SU-DHL-6 (cell line): Measurements from ENCODE around the gene DNER.

ENCODE experiments used
- H2AFZ ChIP-seq: fragments of 200-600 bp; sonication (generic); 2 replicates; pipeline ENCODE4 v1.6.1; 2014; ENCODE audit warnings: low read depth, mild to moderate bottlenecking, moderate library complexity, mixed read lengths, antibody characterized with exemption, low read length; ENCODE audit not compliant: severe bottlenecking
- H3F3A ChIP-seq: fragments of 200-600 bp; shearing (Covaris generic); 2 replicates; pipeline ENCODE4 v1.6.0; 2016; ENCODE audit warnings: antibody characterized with exemption, mild to moderate bottlenecking; ENCODE audit not compliant: insufficient read depth
- H3K27ac ChIP-seq: fragments of 200-600 bp; sonication (generic); 2 replicates; pipeline ENCODE4 v1.5.1; 2016; ENCODE audit warnings: low read depth, mild to moderate bottlenecking, low read length, moderate library complexity, mixed read lengths
- H3K27me3 ChIP-seq: fragments of 200-600 bp; sonication (generic), shearing (Covaris generic); 2 replicates; pipeline ENCODE4 v1.6.0; 2014; ENCODE audit warnings: mild to moderate bottlenecking, low read length
- H3K36me3 ChIP-seq: fragments of 200-600 bp; sonication (generic); 2 replicates; pipeline ENCODE4 v1.6.1; 2014; ENCODE audit warnings: mild to moderate bottlenecking, low read length, mixed read lengths
- H3K4me2 ChIP-seq: fragments of 300-600, 200-600 bp; shearing (Covaris generic), sonication (generic); 2 replicates; pipeline ENCODE4 v1.6.0; 2014; ENCODE audit warnings: low read length, low read depth, mild to moderate bottlenecking; ENCODE audit not compliant: poor library complexity, severe bottlenecking
- H3K4me3 ChIP-seq: fragments of 200-600 bp; sonication (generic); 2 replicates; pipeline ENCODE4 v1.5.1; 2014; ENCODE audit warnings: antibody characterized with exemption, low read length, mild to moderate bottlenecking, mixed read lengths; ENCODE audit not compliant: insufficient read depth, poor library complexity, severe bottlenecking
- H3K79me2 ChIP-seq: fragments of 200-600 bp; sonication (generic); 2 replicates; pipeline ENCODE4 v1.6.1; 2014; ENCODE audit warnings: mild to moderate bottlenecking, low read length, moderate library complexity; ENCODE audit not compliant: insufficient read depth
- H3K9ac ChIP-seq: fragments of 200-600 bp; sonication (generic); 2 replicates; pipeline ENCODE4 v1.7.0; 2014; ENCODE audit warnings: mild to moderate bottlenecking, low read length
- H3K9me2 ChIP-seq: fragments of 200-600 bp; sonication (generic); replicated peaks from 2 replicates; pipeline ENCODE4 v1.6.1; 2014; ENCODE audit warnings: low read length; ENCODE audit not compliant: insufficient read depth
- H3K9me3 ChIP-seq: fragments of 200-600 bp; sonication (generic); 2 replicates; pipeline ENCODE4 v1.6.1; 2014; ENCODE audit warnings: low read length, mixed read lengths; ENCODE audit not compliant: insufficient read depth
- H4K20me1 ChIP-seq: fragments of 200-600 bp; sonication (generic); 2 replicates; pipeline ENCODE4 v1.6.1; 2014; ENCODE audit warnings: low read depth, mild to moderate bottlenecking, antibody characterized with exemption, low read length, moderate library complexity, mixed read lengths
- CTCF ChIP-seq: fragments of 200-600 bp; sonication (generic); IDR thresholded peaks from one replicate; pipeline ENCODE4 v1.5.1; 2017; ENCODE audit warnings: antibody characterized with exemption, mild to moderate bottlenecking, low read length, moderate library complexity; ENCODE audit not compliant: insufficient read depth, poor library complexity, severe bottlenecking
- EZH2phosphoT487 ChIP-seq: fragments of 200-600 bp; sonication (generic), shearing (Covaris generic); conservative IDR thresholded peaks from 2 replicates; pipeline ENCODE4 v1.6.1; 2018; ENCODE audit warnings: mild to moderate bottlenecking, antibody characterized with exemption, low read length, moderate library complexity, mixed read lengths

The DNER gene

GRCh38 chr2:229335330-229335729 is 379.0 kb downstream of the DNER start:
- Histone ChIP-seq H3K36me3 (no peaks in the 10 kb centered on the region), H2AFZ (no peak overlapping the region), H4K20me1 (no peaks in the 10 kb centered on the region), H3F3A (no peaks in the 10 kb centered on the region), H3K9ac (no peak overlapping the region), H3K9me2 (no peaks in the 10 kb centered on the region), H3K27ac (no peak overlapping the region), H3K4me2 (no peak overlapping the region), H3K9me3 (no peaks in the 10 kb centered on the region), H3K4me3 (no peak overlapping the region), H3K79me2 (no peaks in the 10 kb centered on the region), H3K27me3 (no peaks in the 10 kb centered on the region)
- TF ChIP-seq CTCF (no peak), EZH2phosphoT487 (no peak)

GRCh38 chr2:229330952-229331351 is 383.4 kb downstream of the DNER start:
- H3K9ac ChIP-seq: no peak overlapping the region
- H3K9me3 ChIP-seq: no peaks in the 10 kb centered on the region
- H4K20me1 ChIP-seq: no peaks in the 10 kb centered on the region
- no peaks in the 10 kb centered on the region for H3K9me2 ChIP-seq
- H3K4me3 ChIP-seq: no peak overlapping the region
- H3F3A ChIP-seq: no peaks in the 10 kb centered on the region
- H3K36me3 ChIP-seq: no peaks in the 10 kb centered on the region
- no peak overlapping the region for H2AFZ ChIP-seq
- H3K4me2 ChIP-seq: no peak overlapping the region
- H3K79me2 ChIP-seq: no peaks in the 10 kb centered on the region
- no peak overlapping the region for H3K27ac ChIP-seq
- TF ChIP-seq EZH2phosphoT487: no peak
- no peak for TF ChIP-seq CTCF
- no peaks in the 10 kb centered on the region for H3K27me3 ChIP-seq

GRCh38 chr2:229319558-229319957 is 394.8 kb downstream of the DNER start:
- Histone ChIP-seq H3K9me2 (no peaks in the 10 kb centered on the region), H4K20me1 (no peaks in the 10 kb centered on the region), H3K27me3 (no peaks in the 10 kb centered on the region), H3K36me3 (no peaks in the 10 kb centered on the region), H3F3A (no peaks in the 10 kb centered on the region), H3K9ac (no peak overlapping the region), H3K9me3 (no peaks in the 10 kb centered on the region), H2AFZ (no peak overlapping the region), H3K79me2 (no peaks in the 10 kb centered on the region), H3K4me3 (no peak overlapping the region), H3K27ac (no peak overlapping the region), H3K4me2 (no peak overlapping the region)
- TF ChIP-seq CTCF (no peak), EZH2phosphoT487 (no peak)

GRCh38 chr2:229314117-229314516 is 400.2 kb downstream of the DNER start:
- no peaks in the 10 kb centered on the region for H3K9me2 ChIP-seq
- no peak overlapping the region for H3K4me2 ChIP-seq
- TF ChIP-seq CTCF: no peak
- TF ChIP-seq EZH2phosphoT487: no peak
- H3K27ac ChIP-seq: no peak overlapping the region
- no peak overlapping the region for H2AFZ ChIP-seq
- H3K9ac ChIP-seq: no peak overlapping the region
- H4K20me1 ChIP-seq: no peaks in the 10 kb centered on the region
- H3K27me3 ChIP-seq: no peaks in the 10 kb centered on the region
- H3K4me3 ChIP-seq: no peak overlapping the region
- H3K9me3 ChIP-seq: no peaks in the 10 kb centered on the region
- H3K79me2 ChIP-seq: no peaks in the 10 kb centered on the region
- no peaks in the 10 kb centered on the region for H3F3A ChIP-seq
- H3K36me3 ChIP-seq: no peaks in the 10 kb centered on the region
